IgD-negative memory B cell (primary cell): ENCODE results near the gene CNTN1. TPM values are rescaled to one million over a fixed set of nuclear protein-coding genes. Genes with fewer than 3 reads are reported as not detected.

Source experiments
- H3K27ac Mint-ChIP-seq, 3 donors: one replicate each; pipeline ENCODE4 v1.8.0; 2020 to 2022; ENCODE audit warnings: mild to moderate bottlenecking in 3 of 3, mixed read lengths in 3 of 3, moderate library complexity in 1 of 3
- H3K27me3 Mint-ChIP-seq: one replicate; pipeline ENCODE4 v1.8.0; 2021; ENCODE audit warnings: mixed read lengths
- H3K36me3 Mint-ChIP-seq: one replicate; pipeline ENCODE4 v1.8.0; 2020; ENCODE audit warnings: mild to moderate bottlenecking, mixed read lengths
- H3K4me1 Mint-ChIP-seq, 3 donors: one replicate each; pipeline ENCODE4 v1.8.0; 2020 to 2022; ENCODE audit warnings: mixed read lengths in 3 of 3, mild to moderate bottlenecking in 1 of 3
- H3K4me3 Mint-ChIP-seq, 4 donors: one replicate each; pipeline ENCODE4 v1.8.0; 2020 to 2022; ENCODE audit warnings: mild to moderate bottlenecking in 4 of 4, mixed read lengths in 4 of 4, moderate library complexity in 3 of 4
- H3K9me3 Mint-ChIP-seq, 3 donors: one replicate each; pipeline ENCODE4 v1.8.0; 2020 to 2021; ENCODE audit warnings: mixed read lengths in 3 of 3, mild to moderate bottlenecking in 1 of 3
- polyA plus RNA-seq: library from polyadenylated mRNA; unstranded; fragments of 300-500 nt; fragmentation: Illumina TruSeq; gene quantifications from one replicate; pipeline ENCODE4 v1.2.3, GENCODE V29; 2021

The CNTN1 gene
- polyA plus RNA-seq, 1 donor from 2014 or later, result not detected

GRCh38 chr12:40681148-40681547 is 11.1 kb upstream of the CNTN1 start:
- H3K4me3 Mint-ChIP-seq, result no peak overlapping the region
- peaks cover 2 to 9% (median 4%) of the 10 kb centered on the region in 3 donors for H3K9me3 Mint-ChIP-seq
- H3K27me3 Mint-ChIP-seq, result no peaks in the 10 kb centered on the region
- peak overlapping the region in 1 of 3 donors; percentile 50 for H3K27ac Mint-ChIP-seq
- no peaks in the 10 kb centered on the region for H3K36me3 Mint-ChIP-seq
- no peaks in the 10 kb centered on the region for H3K4me1 Mint-ChIP-seq

- Mint-ChIP-seq H3K9me3 (no peaks in the 10 kb centered on the region), H3K4me3 (no peak overlapping the region), H3K36me3 (no peaks in the 10 kb centered on the region)
Measured at GRCh38 chr12:40684986-40685385, 7.3 kb upstream of the CNTN1 start.

GRCh38 chr12:40688085-40688725 is 4.0 kb upstream of the CNTN1 start:
- H3K9me3 Mint-ChIP-seq, result peaks cover 0 to 3% (median 0%) of the 10 kb centered on the region in 3 donors

More at GRCh38 chr12:40684986-40685385, 7.3 kb upstream of the CNTN1 start:
- H3K27ac Mint-ChIP-seq, result no peak overlapping the region
- H3K4me1 Mint-ChIP-seq, result no peaks in the 10 kb centered on the region
- no peaks in the 10 kb centered on the region for H3K27me3 Mint-ChIP-seq

GRCh38 chr12:40689576-40689975 is 2.7 kb upstream of the CNTN1 start:
- Mint-ChIP-seq H3K36me3 (no peaks in the 10 kb centered on the region), H3K4me3 (no peak overlapping the region), H3K4me1 (no peaks in the 10 kb centered on the region), H3K27ac (no peak overlapping the region), H3K27me3 (peaks cover 13% of the 10 kb centered on the region), H3K9me3 (peaks cover 0 to 3% (median 0%) of the 10 kb centered on the region in 3 donors)

More at GRCh38 chr12:40688085-40688725, 4.0 kb upstream of the CNTN1 start:
- no peaks in the 10 kb centered on the region for H3K4me1 Mint-ChIP-seq
- H3K4me3 Mint-ChIP-seq, result peak overlapping the region in 1 of 4 donors; percentile 65
- no peak overlapping the region for H3K27ac Mint-ChIP-seq
- H3K36me3 Mint-ChIP-seq, result no peaks in the 10 kb centered on the region
- H3K27me3 Mint-ChIP-seq, result peaks cover 3% of the 10 kb centered on the region

GRCh38 chr12:40692765-40693206 is 547 bp downstream of the CNTN1 start:
- no peaks in the 10 kb centered on the region for H3K36me3 Mint-ChIP-seq
- H3K4me3 Mint-ChIP-seq, result no peak overlapping the region
- H3K27me3 Mint-ChIP-seq, result peaks cover 23% of the 10 kb centered on the region
- peaks cover 0 to 3% (median 0%) of the 10 kb centered on the region in 3 donors for H3K9me3 Mint-ChIP-seq
- peaks cover 0 to 2% (median 0%) of the 10 kb centered on the region in 3 donors for H3K4me1 Mint-ChIP-seq
- H3K27ac Mint-ChIP-seq, result no peak overlapping the region

GRCh38 chr12:40693207-40693821 is 1.1 kb downstream of the CNTN1 start:
- Mint-ChIP-seq H3K36me3 (no peaks in the 10 kb centered on the region), H3K9me3 (peaks cover 0 to 3% (median 0%) of the 10 kb centered on the region in 3 donors), H3K4me3 (no peak overlapping the region), H3K4me1 (peaks cover 0 to 2% (median 0%) of the 10 kb centered on the region in 3 donors), H3K27ac (no peak overlapping the region), H3K27me3 (peaks cover 23% of the 10 kb centered on the region)

- H3K27ac Mint-ChIP-seq, result no peak overlapping the region
- H3K36me3 Mint-ChIP-seq, result no peaks in the 10 kb centered on the region
- H3K27me3 Mint-ChIP-seq, result peaks cover 23% of the 10 kb centered on the region
- H3K4me3 Mint-ChIP-seq, result no peak overlapping the region
- H3K4me1 Mint-ChIP-seq, result peaks cover 0 to 2% (median 0%) of the 10 kb centered on the region in 3 donors
- H3K9me3 Mint-ChIP-seq, result peaks cover 0 to 3% (median 0%) of the 10 kb centered on the region in 3 donors
Measured at GRCh38 chr12:40697566-40698259, 5.5 kb downstream of the CNTN1 start.

- Mint-ChIP-seq H3K27me3 (no peaks in the 10 kb centered on the region), H3K4me1 (no peaks in the 10 kb centered on the region), H3K27ac (no peak overlapping the region), H3K36me3 (no peaks in the 10 kb centered on the region), H3K9me3 (peaks cover 0 to 3% (median 0%) of the 10 kb centered on the region in 3 donors), H3K4me3 (no peak overlapping the region)
Measured at GRCh38 chr12:40701756-40702155, 9.5 kb downstream of the CNTN1 start.

- Mint-ChIP-seq H3K4me1 (no peaks in the 10 kb centered on the region), H3K27me3 (no peaks in the 10 kb centered on the region), H3K27ac (peak overlapping the region in 1 of 3 donors; percentile 2), H3K36me3 (no peaks in the 10 kb centered on the region), H3K9me3 (peaks cover 0 to 1% (median 0%) of the 10 kb centered on the region in 3 donors), H3K4me3 (peak overlapping the region in 1 of 4 donors; percentile 1)
Measured at GRCh38 chr12:40711121-40711520, 18.9 kb downstream of the CNTN1 start.

- H3K4me1 Mint-ChIP-seq, result no peaks in the 10 kb centered on the region
- no peak overlapping the region for H3K4me3 Mint-ChIP-seq
- H3K27me3 Mint-ChIP-seq, result no peaks in the 10 kb centered on the region
- H3K36me3 Mint-ChIP-seq, result no peaks in the 10 kb centered on the region
- H3K9me3 Mint-ChIP-seq, result no peaks in the 10 kb centered on the region
- H3K27ac Mint-ChIP-seq, result no peak overlapping the region
Measured at GRCh38 chr12:40714636-40715035, 22.4 kb downstream of the CNTN1 start.

- no peaks in the 10 kb centered on the region for H3K36me3 Mint-ChIP-seq
- H3K27me3 Mint-ChIP-seq, result no peaks in the 10 kb centered on the region
- H3K4me1 Mint-ChIP-seq, result no peaks in the 10 kb centered on the region
- no peak overlapping the region for H3K4me3 Mint-ChIP-seq
- no peaks in the 10 kb centered on the region for H3K9me3 Mint-ChIP-seq
- H3K27ac Mint-ChIP-seq, result no peak overlapping the region
Measured at GRCh38 chr12:40716037-40716436, 23.8 kb downstream of the CNTN1 start.

GRCh38 chr12:40717576-40717975 is 25.3 kb downstream of the CNTN1 start:
- no peak overlapping the region for H3K27ac Mint-ChIP-seq
- no peaks in the 10 kb centered on the region for H3K36me3 Mint-ChIP-seq

GRCh38 chr12:40718878-40719372 is 26.7 kb downstream of the CNTN1 start:
- Mint-ChIP-seq H3K4me1 (no peaks in the 10 kb centered on the region), H3K27me3 (no peaks in the 10 kb centered on the region), H3K27ac (no peak overlapping the region), H3K9me3 (no peaks in the 10 kb centered on the region), H3K4me3 (no peak overlapping the region), H3K36me3 (no peaks in the 10 kb centered on the region)

More at GRCh38 chr12:40717576-40717975, 25.3 kb downstream of the CNTN1 start:
- H3K9me3 Mint-ChIP-seq, result no peaks in the 10 kb centered on the region
- H3K4me1 Mint-ChIP-seq, result no peaks in the 10 kb centered on the region
- H3K4me3 Mint-ChIP-seq, result no peak overlapping the region
- H3K27me3 Mint-ChIP-seq, result no peaks in the 10 kb centered on the region

- no peaks in the 10 kb centered on the region for H3K27me3 Mint-ChIP-seq
- H3K36me3 Mint-ChIP-seq, result no peaks in the 10 kb centered on the region
- no peaks in the 10 kb centered on the region for H3K4me1 Mint-ChIP-seq
- H3K27ac Mint-ChIP-seq, result no peak overlapping the region
- no peak overlapping the region for H3K4me3 Mint-ChIP-seq
- no peaks in the 10 kb centered on the region for H3K9me3 Mint-ChIP-seq
Measured at GRCh38 chr12:40723001-40723400, 30.8 kb downstream of the CNTN1 start.

- H3K27me3 Mint-ChIP-seq, result no peaks in the 10 kb centered on the region
- H3K27ac Mint-ChIP-seq, result no peak overlapping the region
- H3K36me3 Mint-ChIP-seq, result no peaks in the 10 kb centered on the region
- H3K4me3 Mint-ChIP-seq, result no peak overlapping the region
- no peaks in the 10 kb centered on the region for H3K4me1 Mint-ChIP-seq
- no peaks in the 10 kb centered on the region for H3K9me3 Mint-ChIP-seq
Measured at GRCh38 chr12:40726366-40726765, 34.1 kb downstream of the CNTN1 start.
